ENCODE results near the gene RNMT.
"Not testable (repeated sequence)": the region's sequence is repeated elsewhere in the genome, so short reads cannot be mapped to it uniquely, and the experiment has no call there.

Gene RNMT

DNA sequence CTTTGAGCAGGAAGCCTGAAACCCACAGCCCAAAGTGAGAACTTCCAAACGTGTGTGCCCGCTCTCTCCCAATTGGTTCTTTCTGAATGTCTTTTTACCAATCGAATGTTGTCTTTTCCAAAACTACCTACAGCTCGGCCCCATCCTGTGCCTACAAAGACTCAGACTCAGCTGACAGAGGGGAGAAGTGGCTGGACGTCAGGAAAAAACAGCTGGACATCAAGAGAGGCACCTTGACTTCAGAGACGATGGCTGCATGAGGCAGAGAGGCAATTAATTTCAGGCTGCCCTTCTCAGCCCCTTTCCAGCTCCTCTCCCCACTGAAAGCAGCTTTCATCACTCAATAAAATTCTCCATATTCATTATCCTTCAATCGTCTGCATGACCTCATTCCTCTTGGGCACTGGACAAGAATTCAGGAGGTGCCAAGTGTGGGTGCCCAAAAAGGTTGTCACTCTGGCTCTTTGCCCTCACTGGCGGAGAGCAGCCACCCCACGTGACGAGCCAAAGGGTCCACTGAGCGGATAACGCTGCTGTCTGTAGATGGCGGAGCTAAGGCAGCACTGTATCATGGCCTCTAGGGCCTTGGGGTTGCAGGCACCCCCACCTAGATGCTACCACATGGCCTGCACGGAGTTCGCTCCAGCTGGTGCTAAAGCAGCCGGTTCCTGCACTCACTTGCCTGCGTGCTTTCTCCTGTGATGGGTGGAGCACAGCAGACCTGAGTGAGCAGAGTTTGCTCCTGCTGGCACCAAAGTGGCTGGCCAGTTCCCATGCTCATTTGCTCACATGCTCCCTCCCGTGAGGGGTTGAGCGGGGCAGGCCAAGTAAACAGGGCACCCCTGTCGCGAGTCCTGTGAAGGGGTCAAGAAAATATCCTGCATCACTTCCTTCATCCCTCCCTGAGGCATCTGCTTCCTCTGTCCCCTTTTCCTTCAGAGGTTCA lies 38.0 kb upstream of the RNMT start:
- Histone ChIP-seq H4K20me1 (ENCODE audit: insufficient read depth) (no peaks in the 10 kb centered on the region), H2AFZ (ENCODE audit: low read depth) (no peak overlapping the region), H3K27ac (no peak overlapping the region), H3K27me3 (ENCODE audit: insufficient read depth, low read depth) (no peaks in the 10 kb centered on the region), H3K36me3 (ENCODE audit: insufficient read depth) (no peaks in the 10 kb centered on the region), H3K79me2 (ENCODE audit: insufficient read depth, low read depth) (peaks cover 6% of the 10 kb centered on the region; the same call in 1 of the 2 replicates), H3K4me2 (no peak overlapping the region), H3K9ac (no peak overlapping the region), H3K4me3 (IDR thresholded peaks at IDR 0.05; ENCODE audit: insufficient read depth, low read depth, low read length) (no peak overlapping the region), H3K4me1 (ENCODE audit: low read depth, poor library complexity, severe bottlenecking) (no peaks in the 10 kb centered on the region)
- TF ChIP-seq, protein P1, sequence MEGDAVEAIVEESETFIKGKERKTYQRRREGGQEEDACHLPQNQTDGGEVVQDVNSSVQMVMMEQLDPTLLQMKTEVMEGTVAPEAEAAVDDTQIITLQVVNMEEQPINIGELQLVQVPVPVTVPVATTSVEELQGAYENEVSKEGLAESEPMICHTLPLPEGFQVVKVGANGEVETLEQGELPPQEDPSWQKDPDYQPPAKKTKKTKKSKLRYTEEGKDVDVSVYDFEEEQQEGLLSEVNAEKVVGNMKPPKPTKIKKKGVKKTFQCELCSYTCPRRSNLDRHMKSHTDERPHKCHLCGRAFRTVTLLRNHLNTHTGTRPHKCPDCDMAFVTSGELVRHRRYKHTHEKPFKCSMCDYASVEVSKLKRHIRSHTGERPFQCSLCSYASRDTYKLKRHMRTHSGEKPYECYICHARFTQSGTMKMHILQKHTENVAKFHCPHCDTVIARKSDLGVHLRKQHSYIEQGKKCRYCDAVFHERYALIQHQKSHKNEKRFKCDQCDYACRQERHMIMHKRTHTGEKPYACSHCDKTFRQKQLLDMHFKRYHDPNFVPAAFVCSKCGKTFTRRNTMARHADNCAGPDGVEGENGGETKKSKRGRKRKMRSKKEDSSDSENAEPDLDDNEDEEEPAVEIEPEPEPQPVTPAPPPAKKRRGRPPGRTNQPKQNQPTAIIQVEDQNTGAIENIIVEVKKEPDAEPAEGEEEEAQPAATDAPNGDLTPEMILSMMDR (conservative IDR thresholded peaks at IDR 0.05; ENCODE audit: low read depth, low read length), result no peak

DNA sequence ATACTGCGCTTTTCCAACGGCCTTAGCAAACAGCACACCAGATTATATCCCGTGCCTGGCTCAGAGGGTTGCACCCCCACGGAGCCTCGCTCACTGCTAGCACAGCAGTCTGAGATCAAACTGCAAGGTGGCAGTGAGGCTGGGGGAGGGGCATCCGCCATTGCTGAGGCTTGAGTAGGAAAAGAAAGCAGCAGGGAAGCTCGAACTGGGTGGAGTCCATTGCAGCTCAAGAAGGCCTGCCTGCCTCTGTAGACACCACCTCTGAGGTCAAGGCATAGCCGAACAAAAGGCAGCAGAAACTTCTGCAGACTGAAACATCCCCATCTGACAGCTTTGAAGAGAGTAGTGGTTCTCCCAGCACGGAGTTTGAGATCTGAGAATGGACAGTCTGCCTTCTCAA lies 36.4 kb upstream of the RNMT start:
- H3K27me3 ChIP-seq (ENCODE audit: insufficient read depth, low read depth); H3K4me1 ChIP-seq (ENCODE audit: low read depth, poor library complexity, severe bottlenecking); H3K4me3 ChIP-seq (IDR thresholded peaks at IDR 0.05; ENCODE audit: insufficient read depth, low read depth, low read length); H3K4me2 ChIP-seq; H3K79me2 ChIP-seq (ENCODE audit: insufficient read depth, low read depth); H3K27ac ChIP-seq; H3K36me3 ChIP-seq (ENCODE audit: insufficient read depth); H4K20me1 ChIP-seq (ENCODE audit: insufficient read depth); H2AFZ ChIP-seq (ENCODE audit: low read depth); H3K9ac ChIP-seq: not testable (repeated sequence)

DNA sequence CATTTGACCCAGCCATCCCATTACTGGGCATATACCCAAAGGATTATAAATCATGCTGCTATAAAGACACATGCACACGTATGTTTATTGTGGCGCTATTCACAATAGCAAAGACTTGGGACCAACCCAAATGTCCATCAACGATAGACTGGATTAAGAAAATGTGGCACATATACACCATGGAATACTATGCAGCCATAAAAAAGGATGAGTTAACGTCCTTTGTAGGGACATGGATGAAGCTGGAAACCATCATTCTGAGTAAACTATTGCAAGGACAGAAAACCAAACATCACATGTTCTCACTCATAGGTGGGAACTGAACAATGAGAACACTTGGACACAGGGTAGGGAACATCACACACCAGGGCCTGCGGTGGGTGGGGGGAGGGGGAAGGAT lies 31.1 kb upstream of the RNMT start:
- H3K79me2 ChIP-seq (ENCODE audit: insufficient read depth, low read depth); H2AFZ ChIP-seq (ENCODE audit: low read depth); H3K27ac ChIP-seq; H4K20me1 ChIP-seq (ENCODE audit: insufficient read depth); H3K4me2 ChIP-seq; H3K9ac ChIP-seq; H3K4me3 ChIP-seq (IDR thresholded peaks at IDR 0.05; ENCODE audit: insufficient read depth, low read depth, low read length); H3K27me3 ChIP-seq (ENCODE audit: insufficient read depth, low read depth); H3K36me3 ChIP-seq (ENCODE audit: insufficient read depth); H3K4me1 ChIP-seq (ENCODE audit: low read depth, poor library complexity, severe bottlenecking): not testable (repeated sequence)

DNA sequence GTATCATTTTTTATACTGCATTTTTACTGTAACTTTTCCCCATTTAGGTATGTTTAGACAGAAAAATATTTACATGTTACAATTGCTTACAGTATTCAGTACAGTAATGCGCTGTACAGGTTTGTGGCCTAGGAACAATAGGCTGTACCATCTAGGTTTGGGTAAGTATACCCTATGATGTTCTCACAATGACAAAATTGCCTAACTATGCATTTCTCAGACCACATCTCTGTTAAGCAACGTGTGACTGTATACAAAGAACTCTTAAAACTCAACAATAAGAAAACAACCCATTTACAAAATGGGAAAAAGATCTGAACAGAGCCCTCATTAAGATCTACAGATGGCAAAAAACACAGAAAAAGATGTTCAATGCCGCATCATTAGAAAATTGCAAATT lies 29.5 kb upstream of the RNMT start:
- H3K27ac ChIP-seq, result no peak overlapping the region
- H2AFZ ChIP-seq (ENCODE audit: low read depth), result no peak overlapping the region
- no peaks in the 10 kb centered on the region for H4K20me1 ChIP-seq (ENCODE audit: insufficient read depth)
- TF ChIP-seq, protein P1 (conservative IDR thresholded peaks at IDR 0.05; ENCODE audit: low read depth, low read length), result no peak
- H3K4me1 ChIP-seq (ENCODE audit: low read depth, poor library complexity, severe bottlenecking), result peaks cover 6% of the 10 kb centered on the region
- no peak overlapping the region for H3K4me3 ChIP-seq (IDR thresholded peaks at IDR 0.05; ENCODE audit: insufficient read depth, low read depth, low read length)
- H3K27me3 ChIP-seq (ENCODE audit: insufficient read depth, low read depth), result no peaks in the 10 kb centered on the region
- no peak overlapping the region for H3K9ac ChIP-seq
- no peaks in the 10 kb centered on the region for H3K79me2 ChIP-seq (ENCODE audit: insufficient read depth, low read depth)
- H3K36me3 ChIP-seq (ENCODE audit: insufficient read depth), result no peaks in the 10 kb centered on the region
- no peak overlapping the region for H3K4me2 ChIP-seq

DNA sequence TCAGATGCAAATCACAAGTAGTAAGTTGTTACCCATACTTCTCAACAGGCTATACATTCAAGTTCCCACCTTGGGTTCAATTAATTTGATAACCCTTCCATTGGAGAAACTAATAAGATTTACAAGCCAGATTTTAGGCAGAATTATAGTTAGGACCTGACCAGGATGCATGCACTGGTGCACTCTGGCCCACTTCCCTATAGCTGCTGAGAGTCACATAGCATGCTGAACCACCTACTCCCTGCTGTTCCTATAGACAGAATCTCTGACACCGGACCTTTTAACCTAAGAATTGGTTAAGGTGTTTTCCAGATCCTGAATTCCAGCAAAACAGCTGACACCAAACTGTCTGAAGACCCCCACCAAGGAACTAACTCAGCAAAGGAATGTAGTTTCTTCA lies 26.3 kb upstream of the RNMT start:
- H3K4me3 ChIP-seq (IDR thresholded peaks at IDR 0.05; ENCODE audit: insufficient read depth, low read depth, low read length), result no peak overlapping the region

More for the DNA sequence above, 26.3 kb upstream of the RNMT start:
- H2AFZ ChIP-seq (ENCODE audit: low read depth), result no peak overlapping the region
- no peak overlapping the region for H3K9ac ChIP-seq
- no peak overlapping the region for H3K4me2 ChIP-seq
- TF ChIP-seq, protein P1 (conservative IDR thresholded peaks at IDR 0.05; ENCODE audit: low read depth, low read length), result no peak
- no peaks in the 10 kb centered on the region for H3K36me3 ChIP-seq (ENCODE audit: insufficient read depth)
- H3K27ac ChIP-seq, result no peak overlapping the region
- H3K27me3 ChIP-seq (ENCODE audit: insufficient read depth, low read depth), result no peaks in the 10 kb centered on the region
- H3K79me2 ChIP-seq (ENCODE audit: insufficient read depth, low read depth), result no peaks in the 10 kb centered on the region
- H3K4me1 ChIP-seq (ENCODE audit: low read depth, poor library complexity, severe bottlenecking), result peaks cover 6% of the 10 kb centered on the region
- H4K20me1 ChIP-seq (ENCODE audit: insufficient read depth), result no peaks in the 10 kb centered on the region

Measured in KMS-11 (cell line).